Neural progenitor cell (in vitro differentiated cells): ENCODE data around the gene ARL13B. TPM values are rescaled to one million over a fixed set of nuclear protein-coding genes. Genes with fewer than 3 reads are reported as not detected.

Experiments used
- DNase-seq: peaks from one replicate; pipeline ENCODE4 v3.0.0-alpha.2; 2016; ENCODE audit warnings: low spot score
- H2AFZ ChIP-seq: fragments of 200-600 bp; sonication (generic); replicated peaks from 2 replicates; pipeline ENCODE4 v1.6.1; 2016; ENCODE audit warnings: antibody characterized with exemption
- H3F3A ChIP-seq: fragments of 200-600 bp; sonication (generic); 2 replicates; pipeline ENCODE4 v1.6.1; 2016; ENCODE audit warnings: antibody characterized with exemption, low read depth
- H3K27ac ChIP-seq: fragments of 200-600 bp; sonication (generic); 2 replicates; pipeline ENCODE4 v1.5.1; 2016; ENCODE audit warnings: mild to moderate bottlenecking
- H3K27me3 ChIP-seq: fragments of 200-600 bp; sonication (generic); 2 replicates; pipeline ENCODE4 v1.6.1; 2016; ENCODE audit warnings: mild to moderate bottlenecking, moderate library complexity
- H3K36me3 ChIP-seq: fragments of 200-600 bp; sonication (generic); 2 replicates; pipeline ENCODE4 v1.5.1; 2016
- H3K4me1 ChIP-seq: fragments of 200-600 bp; sonication (generic); 2 replicates; pipeline ENCODE4 v1.6.1; 2016; ENCODE audit warnings: mixed run types
- H3K4me2 ChIP-seq: fragments of 200-600 bp; sonication (generic); 2 replicates; pipeline ENCODE4 v1.6.1; 2016
- H3K4me3 ChIP-seq: fragments of 200-600 bp; sonication (generic); 2 replicates; pipeline ENCODE4 v1.5.1; 2016
- H3K79me2 ChIP-seq: fragments of 200-600 bp; sonication (generic); 2 replicates; pipeline ENCODE4 v1.6.1; 2016; ENCODE audit warnings: low read depth
- H3K9ac ChIP-seq: fragments of 200-600 bp; sonication (generic); 2 replicates; pipeline ENCODE4 v1.6.1; 2016
- H3K9me3 ChIP-seq: fragments of 200-600 bp; sonication (generic); 2 replicates; pipeline ENCODE4 v1.5.1; 2016; ENCODE audit warnings: low read depth
- H4K20me1 ChIP-seq: fragments of 200-600 bp; sonication (generic); 2 replicates; pipeline ENCODE4 v1.6.1; 2016; ENCODE audit warnings: low read depth
- H3K27ac Mint-ChIP-seq: 3 replicates; pipeline ENCODE4 v1.8.0; 2021; ENCODE audit warnings: mixed read lengths
- H3K27me3 Mint-ChIP-seq: 2 replicates; pipeline ENCODE4 v1.8.0; 2022; ENCODE audit warnings: low read depth, mild to moderate bottlenecking, inconsistent platforms, moderate library complexity, mixed read lengths; ENCODE audit not compliant: insufficient read depth
- H3K36me3 Mint-ChIP-seq: 3 replicates; pipeline ENCODE4 v1.8.0; 2021; ENCODE audit warnings: mixed read lengths
- H3K4me1 Mint-ChIP-seq: 3 replicates; pipeline ENCODE4 v1.8.0; 2021; ENCODE audit warnings: mixed read lengths
- H3K4me3 Mint-ChIP-seq: 3 replicates; pipeline ENCODE4 v1.8.0; 2021; ENCODE audit warnings: mild to moderate bottlenecking, moderate library complexity, mixed read lengths
- H3K9me3 Mint-ChIP-seq: 3 replicates; pipeline ENCODE4 v1.8.0; 2020; ENCODE audit warnings: mixed read lengths
- CTCF ChIP-seq: fragments of 200-600 bp; sonication (generic); IDR thresholded peaks from 2 replicates; pipeline ENCODE4 v1.5.1; 2017; ENCODE audit warnings: antibody characterized with exemption, mild to moderate bottlenecking
- EZH2 ChIP-seq: fragments of 200-600 bp; sonication (generic); IDR thresholded peaks from 2 replicates; pipeline ENCODE4 v1.6.1; 2017; ENCODE audit warnings: antibody characterized with exemption, mild to moderate bottlenecking, moderate library complexity
- EZH2phosphoT487 ChIP-seq: fragments of 200-600 bp; sonication (generic); IDR thresholded peaks from 2 replicates; pipeline ENCODE4 v1.6.1; 2017; ENCODE audit warnings: antibody characterized with exemption
- total RNA-seq: library from RNA; depleted of rRNA; stranded (reverse); fragments of >200 nt; gene quantifications from 2 replicates; pipeline ENCODE4 v1.2.3, GENCODE V29; 2015; ENCODE audit warnings: low replicate concordance

ARL13B gene
- total RNA-seq, 1 donor from 2014 or later: 13.8 TPM

GRCh38 chr3:94081884-94082283 lies 101.9 kb downstream of the ARL13B start:
- no peaks in the 10 kb centered on the region for H3K9me3 ChIP-seq
- no peak overlapping the region for H2AFZ ChIP-seq
- H3K27me3 ChIP-seq: no peaks in the 10 kb centered on the region
- no peaks in the 10 kb centered on the region for H3K4me1 Mint-ChIP-seq
- no peak overlapping the region for H3K4me3 Mint-ChIP-seq
- no peaks in the 10 kb centered on the region for H3K27me3 Mint-ChIP-seq
- H3F3A ChIP-seq: no peaks in the 10 kb centered on the region
- peaks cover 20% of the 10 kb centered on the region for H3K36me3 Mint-ChIP-seq
- TF ChIP-seq CTCF: no peak
- no peak for TF ChIP-seq EZH2
- no peak for TF ChIP-seq EZH2phosphoT487
- no peak overlapping the region for H3K9ac ChIP-seq
- H3K27ac ChIP-seq: no peak overlapping the region
- no peak overlapping the region for H3K4me2 ChIP-seq
- H3K36me3 ChIP-seq: no peaks in the 10 kb centered on the region
- peaks cover 10% of the 10 kb centered on the region for H3K79me2 ChIP-seq
- H3K9me3 Mint-ChIP-seq: peaks cover 4% of the 10 kb centered on the region
- no peak for DNase-seq
- no peaks in the 10 kb centered on the region for H4K20me1 ChIP-seq
- no peak overlapping the region for H3K4me3 ChIP-seq
- H3K27ac Mint-ChIP-seq: no peak overlapping the region
- no peaks in the 10 kb centered on the region for H3K4me1 ChIP-seq

DNA sequence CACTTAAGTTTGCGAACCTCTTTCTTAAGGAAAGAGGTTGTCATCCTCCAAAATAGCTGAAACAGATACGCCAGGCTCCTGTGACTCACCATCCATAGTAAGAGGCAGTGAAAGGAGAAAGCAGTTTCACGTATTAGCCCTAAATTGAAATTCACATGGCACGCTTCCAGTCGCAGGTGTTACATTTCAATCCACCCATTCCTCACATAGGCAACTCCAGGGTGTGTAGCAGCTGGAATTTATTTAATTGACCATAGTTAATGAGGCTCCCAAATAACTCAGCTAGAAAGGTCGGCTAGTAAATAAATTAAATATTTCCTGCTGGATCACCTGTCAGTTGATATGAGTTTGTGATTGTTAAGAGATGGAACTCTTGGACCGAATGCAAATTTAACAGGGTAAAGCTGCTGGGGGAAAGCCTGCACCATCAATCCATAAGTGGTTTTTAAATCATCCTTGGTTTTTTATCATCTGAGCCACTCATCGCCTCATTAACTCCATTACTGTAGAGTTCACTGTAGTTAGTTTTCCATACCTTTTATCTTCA lies 102.5 kb downstream of the ARL13B start:
- Histone ChIP-seq H3K9me3 (no peaks in the 10 kb centered on the region), H3K27me3 (no peaks in the 10 kb centered on the region), H3K79me2 (peaks cover 10% of the 10 kb centered on the region), H3K9ac (no peak overlapping the region), H4K20me1 (no peaks in the 10 kb centered on the region), H3K36me3 (no peaks in the 10 kb centered on the region), H3K4me1 (no peaks in the 10 kb centered on the region), H3K4me2 (no peak overlapping the region), H3F3A (no peaks in the 10 kb centered on the region), H3K27ac (no peak overlapping the region), H3K4me3 (no peak overlapping the region), H2AFZ (no peak overlapping the region)
- Mint-ChIP-seq H3K27me3 (no peaks in the 10 kb centered on the region), H3K4me1 (no peaks in the 10 kb centered on the region), H3K27ac (no peak overlapping the region), H3K36me3 (peaks cover 16% of the 10 kb centered on the region), H3K9me3 (peaks cover 4% of the 10 kb centered on the region), H3K4me3 (no peak overlapping the region)
- DNase-seq: no peak
- no peak for TF ChIP-seq EZH2
- no peak for TF ChIP-seq EZH2phosphoT487
- no peak for TF ChIP-seq CTCF

DNA sequence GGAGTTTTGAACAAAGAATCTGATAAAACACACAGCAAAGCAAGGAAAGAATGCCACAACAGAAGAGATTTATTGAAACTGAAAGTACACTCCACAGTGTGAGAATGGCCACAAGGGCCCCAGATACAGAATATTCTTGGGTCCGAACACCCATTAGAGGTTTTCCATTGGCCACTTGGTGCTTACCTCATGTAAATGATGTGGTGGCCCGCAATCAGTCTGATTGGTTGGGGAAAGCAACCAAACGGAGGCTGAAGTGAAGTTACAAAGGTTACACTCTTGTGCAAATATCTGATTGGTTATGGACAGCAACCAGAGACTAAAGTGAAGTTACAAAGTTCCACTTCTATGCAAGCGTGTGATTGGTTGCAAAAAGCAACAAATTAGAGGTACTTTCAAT lies 103.3 kb downstream of the ARL13B start:
- Mint-ChIP-seq H3K9me3 (peaks cover 2% of the 10 kb centered on the region), H3K27me3 (no peaks in the 10 kb centered on the region), H3K4me1 (no peaks in the 10 kb centered on the region), H3K27ac (no peak overlapping the region), H3K36me3 (peaks cover 14% of the 10 kb centered on the region), H3K4me3 (no peak overlapping the region)
- Histone ChIP-seq H3K4me1 (no peaks in the 10 kb centered on the region), H2AFZ (no peak overlapping the region), H3K27me3 (no peaks in the 10 kb centered on the region), H3K9me3 (no peaks in the 10 kb centered on the region), H3K36me3 (no peaks in the 10 kb centered on the region), H3K4me2 (no peak overlapping the region), H3K27ac (no peak overlapping the region), H4K20me1 (no peaks in the 10 kb centered on the region), H3F3A (no peaks in the 10 kb centered on the region), H3K4me3 (no peak overlapping the region), H3K79me2 (peaks cover 10% of the 10 kb centered on the region), H3K9ac (no peak overlapping the region)
- TF ChIP-seq EZH2phosphoT487 (no peak), EZH2 (no peak), CTCF (no peak)
- no peak for DNase-seq
